ENCODE data around the gene PHACTR3. TPM values are rescaled to one million over a fixed set of nuclear protein-coding genes. Genes with fewer than 3 reads are reported as not detected.

PHACTR3 gene
- total and polyA plus RNA-seq, 2 experiments from 2014 or later = 0.45 to 0.61 TPM

- TF ChIP-seq CTCF (conservative IDR thresholded peaks at IDR 0.05; ENCODE audit: low read depth in 2 of 2) = no peak
Measured at GRCh38 chr20:59845472-59845871, 241.1 kb downstream of the PHACTR3 start (continued).

- Histone ChIP-seq H3K9me2 (ENCODE audit: insufficient read depth) (no peaks in the 10 kb centered on the region), H3K4me3 (no peak overlapping the region), H3K36me3 (ENCODE audit: insufficient read depth) (no peaks in the 10 kb centered on the region), H4K20me1 (replicated peaks; ENCODE audit: insufficient read depth) (no peaks in the 10 kb centered on the region), H3K4me2 (no peak overlapping the region), H3F3A (replicated peaks; ENCODE audit: low read depth) (no peaks in the 10 kb centered on the region), H2AFZ (no peak overlapping the region), H3K27ac (ENCODE audit: low read depth) (no peak overlapping the region), H3K79me2 (replicated peaks; ENCODE audit: insufficient read depth) (no peaks in the 10 kb centered on the region), H3K4me1 (ENCODE audit: insufficient read depth) (no peaks in the 10 kb centered on the region), H3K27me3 (ENCODE audit: insufficient read depth) (peaks cover 9% of the 10 kb centered on the region; the same call in 1 of the 2 replicates)
- Mint-ChIP-seq H3K27me3 (ENCODE audit: insufficient read depth, low read depth, poor library complexity) (no peaks in the 10 kb centered on the region), H3K4me1 (no peaks in the 10 kb centered on the region), H3K27ac (no peak overlapping the region), H3K36me3 (ENCODE audit: low read depth) (no peaks in the 10 kb centered on the region), H3K4me3 (no peak overlapping the region), H3K9me3 (no peaks in the 10 kb centered on the region)
- DNase-seq (ENCODE audit: low spot score) (no peak), ATAC-seq (no peak)
- TF ChIP-seq ZNF462 (CRISPR knock-in tag; IDR thresholded peaks at IDR 0.05) (no peak), EZH2 (IDR thresholded peaks at IDR 0.05; ENCODE audit: low read depth, unreplicated experiment) (no peak), ZNF331 (CRISPR knock-in tag; IDR thresholded peaks at IDR 0.05; ENCODE audit: low read depth) (no peak), POLR2AphosphoS5 (IDR thresholded peaks at IDR 0.05; ENCODE audit: low read depth) (no peak), JUNB (IDR thresholded peaks at IDR 0.05; ENCODE audit: unreplicated experiment) (no peak), REST (IDR thresholded peaks at IDR 0.05; ENCODE audit: unreplicated experiment) (no peak), CTCF (conservative IDR thresholded peaks at IDR 0.05; ENCODE audit: low read depth in 2 of 2) (no peak), CREB1 (CRISPR knock-in tag; IDR thresholded peaks at IDR 0.05; ENCODE audit: low read depth) (no peak), EZH2phosphoT487 (IDR thresholded peaks at IDR 0.05; ENCODE audit: unreplicated experiment) (no peak), STAT1 (IDR thresholded peaks at IDR 0.05; ENCODE audit: unreplicated experiment) (no peak)
Measured at GRCh38 chr20:59848182-59848581, 243.8 kb downstream of the PHACTR3 start.
